ENCODE measurements around the gene SORCS3. TPM values are rescaled to one million over a fixed set of nuclear protein-coding genes. Genes with fewer than 3 reads are reported as not detected.

The SORCS3 gene
- total RNA-seq, 4 donors from 2014 or later, result 0.12 to 0.32 (median 0.15) TPM; not detected in 1

GRCh38 chr10:105073999-105074398 lies 432.9 kb downstream of the SORCS3 start:
- 48 to 52% methylated on average over 4 of the region's 4 CpGs for WGBS, 2 donors

GRCh38 chr10:105075031-105075430 lies 433.9 kb downstream of the SORCS3 start:
- intact Hi-C loops (cut with DNase I; ENCODE audit: low total_unique reads), result no loop called here
- no peak overlapping the region for H3K4me3 ChIP-seq (ENCODE audit: low read depth, poor library complexity, severe bottlenecking)

More at GRCh38 chr10:105073999-105074398, 432.9 kb downstream of the SORCS3 start:
- H3K4me3 ChIP-seq (ENCODE audit: low read depth, poor library complexity, severe bottlenecking), result no peak overlapping the region
- no peak for DNase-seq (ENCODE audit: low spot score in 2 of 2)
- no peak for TF ChIP-seq POLR2A (IDR thresholded peaks at IDR 0.05)
- TF ChIP-seq CTCF (IDR thresholded peaks at IDR 0.05), result no peak
- intact Hi-C loops (cut with DNase I; ENCODE audit: low total_unique reads), result no loop called here

GRCh38 chr10:105085980-105086379 lies 444.9 kb downstream of the SORCS3 start:
- no peak overlapping the region for H3K4me3 ChIP-seq (ENCODE audit: low read depth, poor library complexity, severe bottlenecking)
- intact Hi-C loops (cut with DNase I; ENCODE audit: low total_unique reads), result no loop called here
- TF ChIP-seq POLR2A (IDR thresholded peaks at IDR 0.05), result no peak
- WGBS, 2 donors, result 81 to 83% methylated on average over 2 of the region's 2 CpGs
- DNase-seq (ENCODE audit: low spot score in 2 of 2), result no peak

More at GRCh38 chr10:105075031-105075430, 433.9 kb downstream of the SORCS3 start:
- 64 to 71% methylated on average over 1 of the region's 1 CpG for WGBS, 2 donors
- TF ChIP-seq CTCF (IDR thresholded peaks at IDR 0.05), result no peak
- TF ChIP-seq POLR2A (IDR thresholded peaks at IDR 0.05), result no peak
- DNase-seq (ENCODE audit: low spot score in 2 of 2), result no peak

- DNase-seq (ENCODE audit: low spot score in 2 of 2), result no peak
- no peak overlapping the region for H3K4me3 ChIP-seq (ENCODE audit: low read depth, poor library complexity, severe bottlenecking)
- intact Hi-C loops (cut with DNase I; ENCODE audit: low total_unique reads), result no loop called here
- TF ChIP-seq CTCF (IDR thresholded peaks at IDR 0.05), result no peak
- no peak for TF ChIP-seq POLR2A (IDR thresholded peaks at IDR 0.05)
- 67 to 74% methylated on average over 1 of the region's 1 CpG for WGBS, 2 donors
Measured at GRCh38 chr10:105094048-105094447, 453.0 kb downstream of the SORCS3 start.

GRCh38 chr10:105096316-105096715 lies 455.2 kb downstream of the SORCS3 start:
- no peak overlapping the region for H3K4me3 ChIP-seq (ENCODE audit: low read depth, poor library complexity, severe bottlenecking)
- 70 to 75% methylated on average over 3 of the region's 3 CpGs for WGBS, 2 donors
- no peak for TF ChIP-seq POLR2A (IDR thresholded peaks at IDR 0.05)
- TF ChIP-seq CTCF (IDR thresholded peaks at IDR 0.05), result no peak
- no peak for DNase-seq (ENCODE audit: low spot score in 2 of 2)
- intact Hi-C loops (cut with DNase I; ENCODE audit: low total_unique reads), result no loop called here

GRCh38 chr10:105102977-105103376 lies 461.9 kb downstream of the SORCS3 start:
- no peak for DNase-seq (ENCODE audit: low spot score in 2 of 2)
- 45 to 67% methylated on average over 6 of the region's 6 CpGs for WGBS, 2 donors
- TF ChIP-seq POLR2A (IDR thresholded peaks at IDR 0.05) (no peak), CTCF (IDR thresholded peaks at IDR 0.05) (no peak)
- intact Hi-C loops (cut with DNase I; ENCODE audit: low total_unique reads), result no loop called here
- no peak overlapping the region for H3K4me3 ChIP-seq (ENCODE audit: low read depth, poor library complexity, severe bottlenecking)

All from lower leg skin (tissue), 4 donors.